NOMO-1 treated with dmso at 0.1 percent for 144 hours (cell line): Measurements from ENCODE around the gene CTSE.

Source experiments
- DNase-seq: peaks from one replicate; lab custom pipeline; 2025; ENCODE audit not compliant: unreplicated experiment; lab: John Stamatoyannopoulos, UW

CTSE gene

GRCh38 chr1:206050655-206051235 is 27.1 kb upstream of the CTSE start:
- DNase-seq, result peak; percentile 98

- no peak for DNase-seq
Observed at GRCh38 chr1:206049919-206050600, 26.4 kb upstream of the CTSE start.

GRCh38 chr1:206049293-206049692 is 25.6 kb upstream of the CTSE start:
- DNase-seq, result no peak

DNA sequence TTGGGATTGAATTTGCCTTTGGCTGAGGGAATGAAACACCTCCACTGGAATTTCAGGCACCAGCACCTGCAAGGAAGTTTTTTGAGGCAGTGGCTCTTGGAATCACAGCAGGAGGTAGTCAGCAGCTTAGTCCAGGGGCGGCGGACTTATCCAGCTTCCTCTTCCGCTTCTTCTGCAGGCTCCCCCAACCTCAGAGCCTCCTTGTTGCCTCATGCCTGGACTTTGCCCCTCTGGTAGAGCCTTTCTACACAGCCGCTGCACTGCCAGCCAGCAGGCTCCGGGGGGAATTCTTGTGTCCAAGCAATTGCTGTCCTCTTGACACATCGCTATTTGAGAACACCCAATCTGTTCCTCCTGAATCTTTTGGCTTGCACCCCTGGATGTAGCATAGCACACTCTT is 24.9 kb upstream of the CTSE start:
- DNase-seq, result peak; percentile 91

- no peak for DNase-seq
Observed at GRCh38 chr1:206047271-206047670, 23.6 kb upstream of the CTSE start.

GRCh38 chr1:206041640-206042039 is 17.9 kb upstream of the CTSE start:
- DNase-seq, result no peak

DNA sequence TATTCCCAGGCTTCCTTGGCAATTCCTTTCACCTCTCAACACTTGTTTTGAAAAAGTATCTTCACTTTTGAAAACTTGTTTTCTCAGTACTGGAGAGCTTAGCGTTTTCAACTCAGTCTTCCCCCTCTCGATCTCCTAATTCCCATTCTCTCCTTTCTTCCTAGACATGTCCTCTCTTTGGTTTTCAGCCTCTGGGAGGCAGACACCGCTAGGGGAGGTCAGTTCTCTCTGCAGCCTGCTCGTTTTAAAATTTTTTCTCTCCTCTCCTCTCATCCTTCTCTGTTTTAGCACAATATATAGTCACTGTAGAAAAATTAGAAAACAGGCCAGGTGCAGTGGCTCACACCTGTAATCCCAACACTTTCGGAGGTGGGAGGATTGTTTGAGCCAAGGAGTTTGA is 16.6 kb upstream of the CTSE start:
- no peak for DNase-seq

DNA sequence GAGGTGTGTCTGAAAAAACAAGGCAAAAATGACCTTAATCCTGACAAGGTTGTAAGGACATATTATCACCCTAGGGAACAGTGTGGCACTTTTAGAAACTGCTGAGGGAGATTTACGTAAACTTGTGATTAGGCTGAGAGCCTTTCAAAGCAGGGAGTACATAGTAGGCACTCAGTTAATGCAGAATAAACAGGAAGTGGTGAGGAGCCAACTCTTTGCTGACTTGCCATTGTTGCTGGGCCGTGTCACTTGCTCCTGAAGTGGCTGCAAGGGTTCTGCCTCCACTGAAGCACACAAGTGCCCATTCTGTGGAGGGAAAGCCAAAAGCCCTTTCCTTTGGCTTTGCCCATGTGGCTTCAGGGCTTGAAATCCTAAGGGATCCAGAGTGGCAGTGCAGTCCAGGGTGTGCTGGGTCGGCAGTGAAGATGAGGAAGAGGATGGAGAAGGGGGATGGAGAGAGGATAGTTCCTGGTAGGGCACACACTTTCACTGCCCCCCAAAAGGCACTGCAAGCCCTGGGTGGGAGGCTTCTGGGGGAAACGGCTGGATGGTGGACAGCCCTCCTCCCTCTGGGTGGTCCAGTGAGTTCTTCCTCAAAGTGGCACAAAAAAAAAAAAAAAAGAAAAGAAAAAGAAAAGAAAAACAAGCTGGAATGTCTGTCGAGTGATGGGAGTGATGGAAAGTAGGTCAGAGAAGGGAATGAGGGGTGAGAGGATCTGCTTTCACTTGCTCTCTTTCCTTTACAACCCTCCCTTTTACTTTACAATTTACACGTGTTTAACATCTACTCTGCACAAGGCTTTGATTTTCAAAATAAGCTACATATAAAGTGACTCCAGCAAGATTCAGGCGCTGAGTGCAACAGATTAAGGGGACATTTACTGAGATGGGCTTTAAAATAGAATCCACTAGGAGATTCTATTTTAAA is 15.6 kb upstream of the CTSE start:
- no peak for DNase-seq

DNA sequence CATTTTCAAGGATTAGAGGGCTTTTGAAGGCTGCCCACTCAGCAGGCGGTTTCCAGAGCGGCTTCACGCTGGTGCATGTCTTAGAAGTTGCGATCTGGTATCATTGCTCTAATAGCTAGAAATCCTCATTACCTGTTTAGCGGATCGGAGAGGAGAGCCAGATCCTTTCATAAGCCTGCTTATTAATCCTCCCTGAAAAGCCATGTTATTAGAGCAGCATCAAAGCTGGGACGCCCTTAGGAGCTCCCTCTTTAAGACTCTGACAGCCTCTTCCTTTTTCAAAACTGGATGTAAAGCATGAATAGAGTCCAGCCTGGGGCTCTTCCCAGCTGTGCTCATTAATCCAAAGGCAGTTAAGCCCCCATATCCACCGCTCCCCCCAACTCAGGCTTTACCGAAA is 13.9 kb upstream of the CTSE start:
- DNase-seq, result no peak

- no peak for DNase-seq
Observed at GRCh38 chr1:206036663-206037455, 13.2 kb upstream of the CTSE start.

GRCh38 chr1:206035027-206035426 is 11.3 kb upstream of the CTSE start:
- DNase-seq, result no peak

DNA sequence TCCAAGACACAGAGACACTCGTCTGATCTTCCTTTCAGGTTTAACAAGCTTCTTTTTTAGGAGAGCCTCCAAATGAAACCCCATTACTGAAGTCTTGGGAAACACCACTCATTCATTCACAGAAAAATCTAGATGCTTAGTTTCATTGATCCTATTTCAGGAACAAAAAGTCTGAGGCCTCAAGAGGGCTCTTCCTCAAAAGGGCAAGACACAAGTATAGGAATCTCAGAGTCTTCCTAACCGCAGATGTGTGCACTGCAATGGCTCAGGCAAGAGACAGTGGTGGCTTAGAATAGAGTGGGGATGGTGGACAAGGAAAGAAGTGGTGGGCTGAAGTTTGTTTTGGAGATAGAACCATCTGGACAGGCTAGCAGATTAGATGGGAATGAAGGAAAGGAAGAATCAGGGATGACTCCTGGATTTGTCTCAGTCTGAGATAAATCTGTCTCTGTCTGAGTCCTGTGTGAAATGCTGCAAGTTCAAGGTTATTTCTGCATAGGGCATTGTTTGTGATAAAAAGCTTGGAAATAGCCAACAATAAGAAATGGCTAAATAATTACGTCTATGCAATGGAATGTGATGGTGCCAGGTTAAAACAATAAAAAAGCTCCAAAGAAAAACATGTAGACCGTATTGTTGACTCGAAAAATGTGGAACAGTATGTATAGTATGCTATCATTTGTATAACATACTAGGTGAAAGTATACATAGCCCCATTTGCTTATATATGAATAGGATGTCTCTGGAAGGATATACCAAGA is 8.9 kb upstream of the CTSE start:
- DNase-seq, result peak; percentile 25

DNA sequence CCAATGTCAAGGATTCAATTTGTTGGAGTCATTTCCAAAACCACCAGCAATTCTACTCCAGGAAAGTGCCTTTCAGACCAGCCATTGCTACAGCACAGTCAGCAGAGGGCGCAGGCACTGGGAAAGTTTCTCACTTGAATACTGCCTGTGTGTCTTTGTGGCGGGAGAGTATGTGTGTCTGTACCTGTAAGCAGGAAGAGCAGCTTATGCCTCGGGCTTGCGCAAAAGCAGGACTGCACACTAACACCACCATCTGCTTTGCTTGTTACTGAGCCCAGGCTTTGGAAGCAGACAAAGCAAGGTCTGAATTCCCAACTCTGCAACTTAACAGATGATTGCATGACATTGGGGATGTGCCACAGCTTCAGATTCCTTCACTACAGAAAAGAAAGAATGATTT is 7.0 kb upstream of the CTSE start:
- peak; percentile 81 for DNase-seq

DNA sequence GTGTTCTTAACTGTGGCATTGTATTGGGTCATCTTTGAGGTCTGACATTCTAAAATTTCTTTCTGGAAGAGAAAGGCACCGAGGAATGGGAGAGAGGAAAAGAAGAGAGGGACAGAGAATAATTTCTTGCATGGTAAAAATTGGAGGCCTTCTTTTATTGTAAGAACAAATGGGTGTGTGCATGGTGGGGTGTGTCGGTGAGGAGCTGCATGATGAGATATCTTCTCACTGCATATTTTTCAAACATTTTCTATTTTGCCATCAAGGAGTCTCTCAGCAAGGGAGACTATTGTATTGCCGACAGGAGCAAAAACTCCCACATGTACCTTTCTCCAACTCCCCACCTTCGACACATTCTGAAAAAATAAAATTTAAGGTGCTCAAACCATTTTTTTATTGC is 6.5 kb upstream of the CTSE start:
- no peak for DNase-seq

GRCh38 chr1:206029484-206029883 is 5.8 kb upstream of the CTSE start:
- DNase-seq, result no peak

- no peak for DNase-seq
Observed at GRCh38 chr1:206025283-206025820, 1.7 kb upstream of the CTSE start.

DNA sequence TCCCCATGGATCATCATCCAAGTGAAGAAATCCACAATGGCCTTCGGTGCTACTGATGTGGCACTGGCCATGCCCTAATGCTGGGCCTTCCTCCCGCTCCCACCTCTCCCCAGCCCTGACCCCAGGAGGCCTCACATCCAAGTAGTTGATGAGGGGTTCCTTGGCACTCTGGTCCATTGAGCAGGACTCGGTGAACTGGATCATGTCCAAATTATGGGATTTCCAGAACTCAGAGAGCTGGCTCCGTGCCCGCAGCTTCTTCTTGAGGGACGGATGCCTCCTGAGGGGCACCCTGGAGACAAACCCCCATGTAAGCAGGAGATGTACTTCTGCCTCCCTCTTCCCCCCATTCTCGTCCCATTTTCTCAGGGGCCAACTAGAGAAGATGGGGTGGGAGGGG is 929 bp downstream of the CTSE start:
- DNase-seq, result no peak

DNA sequence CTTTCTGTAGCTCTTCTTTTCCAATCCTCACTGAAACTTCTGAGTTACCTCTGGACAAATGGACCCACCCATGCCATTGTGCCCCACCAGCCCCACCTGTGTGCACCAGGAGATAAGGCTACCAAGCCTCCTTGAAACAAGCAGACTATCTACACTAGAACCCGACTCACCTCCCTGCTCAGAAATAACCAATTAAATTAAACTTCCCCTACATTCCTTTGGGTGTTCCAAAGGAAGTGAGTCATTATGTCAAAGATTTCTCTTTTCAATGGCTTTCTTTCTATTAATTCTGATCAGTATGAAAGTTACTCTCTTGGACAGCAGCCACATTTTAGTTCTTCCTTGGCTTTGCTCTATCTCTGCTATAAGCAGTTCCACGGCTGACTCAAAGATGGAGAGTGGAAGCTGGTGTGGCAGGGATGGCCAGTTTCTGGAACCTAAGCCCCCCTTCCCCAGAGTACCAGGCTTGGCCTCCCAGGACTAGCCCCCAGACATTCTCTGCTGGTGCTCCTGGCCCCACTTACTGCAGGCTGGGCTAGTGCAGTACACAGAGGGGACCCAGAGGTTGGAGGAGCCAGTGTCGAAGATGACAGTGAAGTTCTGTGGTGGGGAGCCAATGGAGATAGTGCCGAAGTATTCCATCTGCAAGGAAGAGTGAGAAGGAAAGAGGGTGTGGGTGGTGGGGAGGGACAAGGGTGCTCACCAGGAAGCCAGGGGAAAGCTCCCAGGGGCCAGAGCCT is 1.9 kb downstream of the CTSE start:
- DNase-seq, result no peak

GRCh38 chr1:206021008-206021625 is 2.6 kb downstream of the CTSE start:
- DNase-seq, result no peak
